Measurements from ENCODE around the gene UBE3B.

GRCh38 chr12:109551108-109551507 is 73.7 kb downstream of the UBE3B start:
- no peak for TF ChIP-seq CTCF (conservative IDR thresholded peaks at IDR 0.05)
- TF ChIP-seq EZH2 (IDR thresholded peaks at IDR 0.05; ENCODE audit: low read depth): no peak

All from PC-9 (cell line).